Progenitor cell of endocrine pancreas (in vitro differentiated cells): ENCODE measurements around the gene SUB1. TPM values are rescaled to one million over a fixed set of nuclear protein-coding genes. Genes with fewer than 3 reads are reported as not detected.
"Not testable (repeated sequence)": the region's sequence is repeated elsewhere in the genome, so short reads cannot be mapped to it uniquely, and the experiment has no call there.

ENCODE experiments used
- DNase-seq: peaks from one replicate; pipeline ENCODE4 v3.0.0; 2021; ENCODE audit warnings: low spot score; ENCODE audit not compliant: unreplicated experiment
- H3K27ac Mint-ChIP-seq: 2 replicates; pipeline ENCODE4 v1.8.0; 2021; ENCODE audit warnings: mild to moderate bottlenecking, moderate library complexity, mixed read lengths
- H3K27me3 Mint-ChIP-seq: 2 replicates; pipeline ENCODE4 v1.8.0; 2021; ENCODE audit warnings: mixed read lengths
- H3K36me3 Mint-ChIP-seq: 2 replicates; pipeline ENCODE4 v1.8.0; 2022; ENCODE audit warnings: mixed read lengths; ENCODE audit not compliant: insufficient read depth
- H3K4me1 Mint-ChIP-seq: 2 replicates; pipeline ENCODE4 v1.8.0; 2021; ENCODE audit warnings: low read depth, mixed read lengths
- H3K4me3 Mint-ChIP-seq: 2 replicates; pipeline ENCODE4 v1.8.0; 2021; ENCODE audit warnings: low read depth, mild to moderate bottlenecking, moderate library complexity, mixed read lengths
- H3K9me3 Mint-ChIP-seq: 2 replicates; pipeline ENCODE4 v1.8.0; 2021; ENCODE audit warnings: low read depth, mixed read lengths
- total RNA-seq: library from RNA; stranded (reverse); gene quantifications from 2 replicates; pipeline ENCODE4 v1.2.1, GENCODE V29; 2021
- TF ChIP-seq, protein P1 (sequence below): fragments of 200-600 bp; sonication (generic); IDR thresholded peaks from one replicate; pipeline ENCODE4 v1.5.0; 2021; ENCODE audit warnings: antibody characterized with exemption, mild to moderate bottlenecking; ENCODE audit not compliant: unreplicated experiment

The SUB1 gene
- total RNA-seq, 1 donor from 2014 or later = 211 TPM

DNA sequence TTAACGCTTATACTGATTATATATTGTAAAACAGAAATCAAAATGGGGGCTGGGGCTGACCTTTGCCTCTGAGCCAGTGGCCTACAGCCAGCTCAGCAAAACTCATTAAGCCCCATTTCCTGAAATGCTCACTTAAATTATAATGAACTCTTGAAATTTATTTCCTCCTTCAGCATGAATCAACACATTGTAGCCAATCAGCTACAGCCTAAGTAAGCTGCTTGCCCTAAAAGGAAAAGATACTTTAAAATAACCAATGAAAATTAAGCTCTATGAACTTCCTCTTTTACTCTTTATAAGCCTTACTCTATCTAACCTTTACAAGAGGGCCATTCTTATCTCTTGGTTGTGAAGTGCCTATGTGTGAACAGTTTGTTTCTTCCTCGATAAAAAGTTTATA is 33.5 kb upstream of the SUB1 start:
- Mint-ChIP-seq H3K36me3 (no peaks in the 10 kb centered on the region), H3K4me3 (no peak overlapping the region), H3K27me3 (no peaks in the 10 kb centered on the region), H3K27ac (no peak overlapping the region), H3K4me1 (no peaks in the 10 kb centered on the region), H3K9me3 (peaks cover 4% of the 10 kb centered on the region)
- TF ChIP-seq, protein P1, sequence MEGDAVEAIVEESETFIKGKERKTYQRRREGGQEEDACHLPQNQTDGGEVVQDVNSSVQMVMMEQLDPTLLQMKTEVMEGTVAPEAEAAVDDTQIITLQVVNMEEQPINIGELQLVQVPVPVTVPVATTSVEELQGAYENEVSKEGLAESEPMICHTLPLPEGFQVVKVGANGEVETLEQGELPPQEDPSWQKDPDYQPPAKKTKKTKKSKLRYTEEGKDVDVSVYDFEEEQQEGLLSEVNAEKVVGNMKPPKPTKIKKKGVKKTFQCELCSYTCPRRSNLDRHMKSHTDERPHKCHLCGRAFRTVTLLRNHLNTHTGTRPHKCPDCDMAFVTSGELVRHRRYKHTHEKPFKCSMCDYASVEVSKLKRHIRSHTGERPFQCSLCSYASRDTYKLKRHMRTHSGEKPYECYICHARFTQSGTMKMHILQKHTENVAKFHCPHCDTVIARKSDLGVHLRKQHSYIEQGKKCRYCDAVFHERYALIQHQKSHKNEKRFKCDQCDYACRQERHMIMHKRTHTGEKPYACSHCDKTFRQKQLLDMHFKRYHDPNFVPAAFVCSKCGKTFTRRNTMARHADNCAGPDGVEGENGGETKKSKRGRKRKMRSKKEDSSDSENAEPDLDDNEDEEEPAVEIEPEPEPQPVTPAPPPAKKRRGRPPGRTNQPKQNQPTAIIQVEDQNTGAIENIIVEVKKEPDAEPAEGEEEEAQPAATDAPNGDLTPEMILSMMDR = no peak
- DNase-seq = no peak

DNA sequence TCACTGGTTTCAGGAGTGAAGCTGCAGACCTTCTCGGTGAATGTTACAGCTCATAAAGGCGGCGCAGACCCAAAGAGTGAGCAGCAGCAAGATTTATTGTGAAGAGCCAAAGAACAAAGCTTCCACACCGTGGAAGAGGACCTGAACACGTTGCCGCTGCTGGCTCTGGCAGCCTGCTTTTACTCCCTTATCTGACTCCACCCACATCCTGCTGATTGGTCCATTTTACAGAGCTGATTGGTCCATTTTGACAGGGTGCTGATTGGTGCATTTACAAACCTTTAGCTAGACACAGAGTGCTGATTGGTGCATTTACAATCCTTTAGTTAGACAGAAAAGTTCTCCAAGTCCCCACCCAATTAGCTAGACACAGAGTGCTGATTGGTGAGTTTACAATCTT is 32.9 kb upstream of the SUB1 start:
- H3K36me3 Mint-ChIP-seq, H3K4me1 Mint-ChIP-seq, H3K27ac Mint-ChIP-seq, H3K4me3 Mint-ChIP-seq, DNase-seq, H3K27me3 Mint-ChIP-seq, H3K9me3 Mint-ChIP-seq: not testable (repeated sequence)

DNA sequence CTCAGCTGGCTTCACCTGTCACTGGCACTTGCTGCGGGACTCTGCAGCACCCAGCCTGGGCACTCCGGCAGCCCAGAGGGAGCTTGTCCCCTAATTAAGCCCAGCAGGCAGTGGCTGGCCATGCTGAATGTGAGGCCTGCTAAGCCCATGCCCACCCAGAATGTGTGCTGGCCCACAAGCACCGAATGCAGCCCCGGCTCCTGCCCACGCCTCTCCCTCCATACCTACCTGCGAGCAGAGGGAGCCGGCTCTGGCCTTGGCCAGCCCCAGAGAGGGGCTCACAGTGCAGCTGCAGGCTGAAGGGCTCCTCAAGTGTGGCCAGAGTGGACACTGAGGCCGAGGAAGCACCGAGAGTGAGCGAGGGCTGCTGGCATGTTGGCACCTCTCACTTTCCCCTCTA is 32.4 kb upstream of the SUB1 start:
- H3K27ac Mint-ChIP-seq = no peak overlapping the region
- TF ChIP-seq, protein P1 = no peak
- no peaks in the 10 kb centered on the region for H3K27me3 Mint-ChIP-seq

DNA sequence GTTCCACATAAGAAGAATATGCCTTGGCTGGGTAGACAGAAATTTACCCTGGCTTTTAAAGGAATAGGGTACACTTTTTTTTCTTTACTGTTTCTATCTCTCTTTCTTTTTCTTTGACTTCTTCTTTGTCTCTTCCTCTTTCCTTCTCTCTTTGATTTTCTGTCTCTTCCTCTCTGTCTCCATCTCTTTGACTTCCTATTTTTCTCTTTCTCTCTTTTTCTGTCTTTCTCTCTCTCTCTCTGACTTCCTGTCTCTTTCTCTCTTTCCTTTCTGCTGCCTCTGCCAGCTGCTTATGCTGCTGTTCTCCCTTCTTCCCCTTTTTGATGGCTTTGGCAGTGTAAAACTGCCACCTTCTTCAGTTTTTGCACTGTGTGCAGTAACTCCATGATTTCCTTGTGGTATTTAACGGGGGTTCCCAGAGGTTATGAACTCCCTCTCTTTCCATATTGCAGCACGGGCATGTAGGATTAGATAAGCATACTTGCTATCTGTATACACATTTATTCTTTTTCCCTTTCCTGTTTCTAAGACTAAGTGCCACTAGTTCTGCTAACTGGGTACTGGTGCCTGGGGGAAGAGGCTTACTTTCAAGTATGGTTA is 31.1 kb upstream of the SUB1 start:
- H3K9me3 Mint-ChIP-seq, H3K27me3 Mint-ChIP-seq, H3K27ac Mint-ChIP-seq, H3K4me3 Mint-ChIP-seq, DNase-seq, H3K36me3 Mint-ChIP-seq, H3K4me1 Mint-ChIP-seq: not testable (repeated sequence)

More for the DNA sequence above, 32.4 kb upstream of the SUB1 start:
- Mint-ChIP-seq H3K9me3 (peaks cover 4% of the 10 kb centered on the region), H3K4me1 (no peaks in the 10 kb centered on the region), H3K4me3 (no peak overlapping the region), H3K36me3 (no peaks in the 10 kb centered on the region)
- no peak for DNase-seq

DNA sequence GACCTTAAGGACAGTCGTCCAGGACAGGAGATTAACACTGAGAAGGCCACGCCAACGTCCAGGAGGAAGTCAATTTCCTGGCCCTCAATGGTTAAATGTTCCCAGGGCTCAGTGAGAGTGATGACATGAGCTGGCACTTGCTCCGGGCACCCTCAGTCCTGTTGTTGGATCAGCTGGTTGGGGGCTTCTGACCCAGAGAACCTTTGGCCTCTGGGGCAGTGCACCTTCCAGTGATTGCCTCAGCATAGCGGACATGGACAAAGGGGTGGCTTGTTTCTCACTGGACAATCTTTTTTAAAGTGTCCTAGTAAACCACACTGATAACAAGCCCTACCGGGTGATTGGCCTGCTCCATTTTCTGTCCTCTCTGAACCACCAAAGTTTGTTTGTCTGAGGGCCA is 28.8 kb upstream of the SUB1 start:
- H3K9me3 Mint-ChIP-seq, H3K36me3 Mint-ChIP-seq: not testable (repeated sequence)

DNA sequence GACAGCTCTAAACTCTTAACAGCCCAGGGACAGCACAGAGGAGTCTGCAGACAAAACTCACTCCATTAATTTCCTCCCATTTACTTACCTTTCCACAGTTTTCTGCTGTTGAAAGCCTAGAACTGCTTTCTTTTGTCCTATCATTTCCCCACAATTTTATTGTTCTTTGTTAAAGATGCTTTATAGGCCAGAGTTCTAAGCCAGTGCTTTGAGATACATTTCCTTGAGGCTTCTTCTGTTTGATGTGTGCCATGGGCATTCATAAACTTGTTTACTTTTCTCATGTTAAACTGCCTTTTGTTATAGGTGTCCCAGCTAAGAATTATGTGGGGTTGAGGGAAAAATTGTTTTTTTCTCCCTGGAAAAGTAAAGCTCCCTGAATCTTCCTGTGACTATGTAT is 25.9 kb upstream of the SUB1 start:
- no peak overlapping the region for H3K4me3 Mint-ChIP-seq
- no peaks in the 10 kb centered on the region for H3K9me3 Mint-ChIP-seq
- no peaks in the 10 kb centered on the region for H3K36me3 Mint-ChIP-seq
- no peaks in the 10 kb centered on the region for H3K27me3 Mint-ChIP-seq
- DNase-seq = no peak
- TF ChIP-seq, protein P1 = no peak
- no peaks in the 10 kb centered on the region for H3K4me1 Mint-ChIP-seq
- no peak overlapping the region for H3K27ac Mint-ChIP-seq

More for the DNA sequence above, 28.8 kb upstream of the SUB1 start:
- H3K27me3 Mint-ChIP-seq, DNase-seq, H3K4me1 Mint-ChIP-seq, H3K27ac Mint-ChIP-seq, H3K4me3 Mint-ChIP-seq: not testable (repeated sequence)

DNA sequence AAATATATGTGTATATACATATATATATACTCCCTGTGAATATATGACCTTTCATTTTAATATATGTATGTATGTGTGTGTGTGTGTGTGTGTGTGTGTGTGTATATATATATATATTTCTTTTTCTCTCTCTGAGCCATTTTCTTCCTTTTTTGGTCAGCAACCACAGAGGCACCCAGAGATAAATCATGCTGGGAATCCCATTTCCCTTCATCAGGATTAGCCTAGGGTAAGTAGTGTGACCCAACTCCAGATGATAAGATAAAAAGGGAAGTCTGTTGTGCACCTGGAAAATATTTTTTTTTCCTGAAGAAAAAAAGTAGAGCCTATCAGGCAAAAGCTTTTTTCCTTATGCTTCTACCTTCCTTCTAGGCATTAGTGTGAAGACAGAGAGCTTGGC is 25.4 kb upstream of the SUB1 start:
- no peak for DNase-seq
- Mint-ChIP-seq H3K4me3 (no peak overlapping the region), H3K27me3 (no peaks in the 10 kb centered on the region), H3K36me3 (no peaks in the 10 kb centered on the region), H3K9me3 (no peaks in the 10 kb centered on the region), H3K27ac (no peak overlapping the region), H3K4me1 (peaks cover 3% of the 10 kb centered on the region)
- TF ChIP-seq, protein P1 = no peak
